NOMO-1 (cell line): Measurements from ENCODE around the gene CATSPERD.

Source experiments
- DNase-seq, 2 experiments: peaks; one replicate each; lab custom pipeline; 2025; ENCODE audit not compliant: unreplicated experiment in 2 of 2; lab: John Stamatoyannopoulos, UW

Gene CATSPERD

DNA sequence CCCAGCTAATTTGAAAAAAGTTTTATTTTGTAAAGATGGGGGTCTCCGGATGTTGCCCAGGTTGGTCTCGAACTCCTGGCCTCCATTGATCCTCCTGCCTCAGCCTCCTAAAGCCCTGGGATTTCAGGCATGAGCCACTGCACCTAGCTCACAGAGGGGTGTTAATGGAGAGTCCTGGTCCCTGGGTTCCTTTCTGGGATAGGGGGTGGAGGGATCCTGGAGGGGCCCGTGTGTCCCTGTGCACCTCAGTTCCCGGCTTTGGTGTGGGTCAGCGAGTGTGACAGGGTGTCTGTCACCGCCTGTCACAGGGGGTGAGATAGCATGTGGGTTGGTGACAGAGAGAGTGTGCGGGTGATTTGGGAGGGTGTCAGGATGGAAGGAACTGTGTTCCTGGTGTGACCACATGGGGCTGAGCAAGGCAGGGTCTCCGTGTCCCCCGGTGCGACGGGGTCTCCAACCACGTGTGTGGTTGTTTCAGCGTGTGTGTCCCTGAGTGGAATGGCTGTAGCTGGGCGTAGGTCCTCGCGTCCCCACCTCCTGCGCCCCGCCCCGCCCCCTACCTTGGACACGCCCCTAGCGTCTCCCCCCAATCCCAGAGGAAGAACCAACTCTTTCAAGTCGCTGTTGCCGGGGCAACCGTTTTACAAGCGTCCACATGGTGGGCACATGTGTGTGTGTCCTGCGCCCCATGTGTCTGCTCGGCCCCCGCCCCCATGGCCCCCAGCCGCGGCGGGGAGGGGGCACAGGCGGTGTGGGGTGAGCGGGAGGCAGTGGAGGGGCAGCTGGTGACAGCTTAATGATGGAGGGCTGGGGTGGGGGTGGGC, 81.6 kb downstream of the CATSPERD start:
- DNase-seq = no peak

DNA sequence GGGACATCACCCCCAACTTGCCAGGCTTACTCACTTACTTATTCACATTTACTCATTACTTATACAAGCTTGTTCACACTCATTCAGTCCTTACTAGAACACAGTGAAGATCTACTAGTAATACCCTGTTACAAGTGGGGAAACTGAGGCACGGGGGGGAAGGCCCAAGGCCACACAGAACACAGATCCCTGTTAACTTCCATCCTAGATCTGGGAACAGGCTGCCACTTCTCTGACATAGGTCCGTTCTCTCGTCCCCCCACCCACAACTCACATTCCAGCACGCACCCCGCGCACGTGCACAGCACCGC, 83.0 kb downstream of the CATSPERD start:
- DNase-seq = peak in 1 of 2 experiments; percentile 10

DNA sequence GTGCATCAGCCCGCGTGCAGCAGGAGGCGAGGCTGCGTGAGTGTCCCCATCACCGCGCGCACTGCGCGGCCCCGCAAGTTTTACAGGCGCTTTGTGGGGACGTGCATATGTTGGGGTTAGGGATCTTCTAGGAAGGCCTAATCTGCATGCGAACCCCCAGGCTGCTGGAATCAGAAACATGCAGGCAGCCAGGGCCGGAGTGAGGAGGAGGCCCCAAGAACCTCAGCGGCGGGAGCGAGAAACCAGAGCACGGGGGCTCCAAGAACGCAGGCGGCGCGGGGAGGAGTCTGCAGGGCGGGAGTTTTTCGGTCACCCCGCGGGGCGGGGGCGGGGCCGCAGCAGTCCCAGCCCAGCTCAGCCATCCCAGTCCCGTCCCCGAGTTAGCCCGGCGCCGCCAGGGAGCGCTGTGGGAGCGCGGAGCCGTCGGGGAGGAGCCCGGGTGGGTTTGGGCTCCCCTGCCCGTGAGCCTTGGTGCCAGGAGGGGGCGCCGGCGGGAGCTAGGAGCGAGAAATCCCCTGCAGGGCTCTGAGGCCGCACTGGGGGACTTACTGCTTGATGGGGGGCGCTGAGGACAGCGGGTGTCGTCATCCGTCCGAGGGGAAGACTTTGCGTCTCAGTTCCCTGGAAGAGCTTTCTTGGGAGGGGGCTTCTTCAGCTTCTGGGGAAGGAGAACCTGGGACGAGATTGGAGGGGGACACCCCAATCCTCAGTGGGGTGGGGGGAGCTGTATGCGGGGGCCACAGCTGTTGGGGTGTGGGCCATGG, 83.5 kb downstream of the CATSPERD start:
- DNase-seq = peak; percentile 92 to 94

DNA sequence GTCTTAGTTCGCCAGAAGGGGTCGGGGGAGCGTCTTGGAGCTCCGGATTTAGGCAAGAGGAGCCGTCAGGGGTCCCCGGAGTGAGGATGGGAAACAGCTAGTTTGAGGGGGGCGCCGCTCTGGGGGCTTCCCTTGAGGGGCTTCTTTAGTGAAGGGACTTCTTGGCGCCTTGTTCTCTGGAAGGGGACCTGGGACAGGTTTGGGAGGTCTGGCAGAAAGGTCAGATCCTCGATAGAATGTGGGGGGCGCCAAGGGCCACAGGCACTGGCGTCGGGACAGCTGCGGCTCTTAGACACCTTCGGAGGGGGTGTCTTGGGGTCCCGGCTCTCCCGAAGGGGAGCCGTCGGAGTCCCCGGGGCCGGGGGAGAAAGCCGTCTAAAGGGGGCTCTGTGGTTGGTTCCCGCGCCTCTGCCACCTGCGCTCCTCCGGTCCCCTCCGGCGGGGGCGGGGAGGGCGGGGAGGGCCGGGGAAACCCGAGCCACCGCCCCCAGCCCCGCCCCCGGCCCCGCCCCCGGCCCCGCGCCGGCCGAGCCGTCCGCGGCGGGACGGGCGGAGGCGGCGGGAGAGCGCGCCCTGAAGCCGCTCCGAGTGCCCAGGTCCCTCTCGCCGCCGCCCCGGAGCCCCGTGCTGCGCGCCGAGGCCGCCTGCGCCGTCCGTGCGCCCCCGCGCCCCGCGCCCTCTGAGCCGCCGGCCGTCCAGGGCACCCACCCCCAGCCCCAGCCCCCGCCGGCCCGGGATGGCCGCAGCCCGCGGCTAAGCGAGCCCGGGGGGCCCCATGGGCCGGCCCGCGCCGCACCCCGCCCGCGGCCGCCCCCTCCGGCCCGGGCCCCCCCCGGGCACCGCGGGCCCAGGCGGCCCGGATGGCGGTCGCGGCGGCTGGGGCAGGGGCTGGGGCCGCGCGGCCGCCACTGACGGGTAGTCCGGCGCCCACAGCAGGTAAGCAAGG, 84.4 kb downstream of the CATSPERD start, which contains the start of gene NRTN:
Gene NRTN (plus strand): TSS at position 552 of the 946 bp plus-strand sequence. CDS start 19,099 bp downstream, outside the sequence.
- DNase-seq = no peak

DNA sequence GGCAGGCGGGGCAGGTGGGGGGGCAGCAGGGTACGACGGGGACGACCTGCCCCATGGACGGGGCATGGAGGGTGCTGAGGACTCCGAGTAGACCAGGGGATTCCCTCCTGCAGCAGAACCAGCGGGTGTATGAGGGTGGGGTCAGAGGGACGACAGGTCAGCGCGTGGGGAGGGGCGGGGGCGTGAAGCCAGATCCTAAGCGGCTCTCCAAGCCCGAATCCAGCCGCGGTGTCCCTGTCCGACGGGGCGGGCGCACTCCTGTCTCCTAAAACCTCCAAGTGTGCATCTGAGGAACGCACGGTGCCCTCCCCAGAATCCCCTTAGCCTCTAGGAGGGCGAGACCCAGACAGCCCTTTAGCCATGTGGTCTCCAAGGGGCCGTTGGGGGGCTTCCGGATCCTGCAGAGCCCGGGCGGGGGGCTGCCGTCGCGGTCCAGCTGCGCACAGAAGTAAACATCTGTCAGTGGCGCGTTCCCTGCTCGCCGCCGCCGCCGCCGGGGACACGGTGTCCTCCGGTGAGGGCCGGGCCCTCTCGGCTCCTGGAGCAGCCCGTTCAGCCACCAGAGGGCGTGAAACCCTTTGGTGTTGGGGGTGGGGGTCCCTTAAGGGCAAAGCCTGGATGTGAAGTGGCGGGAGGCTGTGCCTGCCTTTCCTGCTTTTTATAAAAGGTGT, 85.2 kb downstream of the CATSPERD start:
- peak; percentile 26 to 46 for DNase-seq

- no peak for DNase-seq
These were observed 85.7 kb downstream of the CATSPERD start for GRCh38 chr19:5806133-5806489.

DNA sequence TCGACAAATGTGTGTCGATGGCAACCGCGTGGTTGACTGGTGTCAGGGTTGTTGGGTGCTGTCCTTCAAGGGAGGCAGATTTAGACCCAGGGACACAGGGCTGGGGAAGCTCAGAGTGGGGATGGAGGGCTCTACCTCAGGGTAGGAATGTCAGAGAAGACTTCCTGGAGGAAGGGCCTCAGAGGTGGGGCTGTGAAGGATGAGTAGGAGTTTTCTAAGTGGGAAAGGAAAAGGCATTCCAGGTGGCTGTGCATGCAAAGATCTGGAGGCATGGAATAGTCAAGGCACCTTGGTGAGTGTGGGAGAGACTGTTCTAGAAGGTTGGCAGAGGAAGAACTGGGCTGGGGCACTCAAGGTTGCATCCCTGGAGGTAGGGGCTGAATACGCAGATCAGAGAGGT, 86.5 kb downstream of the CATSPERD start:
- no peak for DNase-seq

- DNase-seq = no peak
These were observed 87.8 kb downstream of the CATSPERD start for GRCh38 chr19:5808120-5808816.

- peak; percentile 44 to 58 for DNase-seq
These were observed 88.6 kb downstream of the CATSPERD start for GRCh38 chr19:5809053-5809452.

DNA sequence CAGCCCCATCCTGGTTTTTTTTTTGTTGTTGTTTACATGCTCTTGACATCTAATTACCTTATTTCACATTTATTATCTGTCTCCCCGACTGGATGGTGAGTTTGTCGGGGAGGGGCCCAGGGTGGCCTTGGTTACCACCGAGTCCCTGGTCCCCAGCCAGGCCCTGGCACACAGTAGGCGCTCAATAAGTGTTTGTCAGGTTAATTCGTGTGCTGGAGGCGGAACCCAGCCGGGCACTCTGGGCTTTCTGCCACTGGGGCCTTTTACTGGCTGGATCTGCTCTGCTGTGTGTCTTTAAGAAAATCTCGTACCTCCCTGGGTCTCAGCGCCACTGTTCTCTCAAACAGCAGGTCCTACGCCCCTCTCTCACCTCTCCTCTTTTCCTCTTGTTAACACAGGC, 89.0 kb downstream of the CATSPERD start:
- no peak for DNase-seq

DNA sequence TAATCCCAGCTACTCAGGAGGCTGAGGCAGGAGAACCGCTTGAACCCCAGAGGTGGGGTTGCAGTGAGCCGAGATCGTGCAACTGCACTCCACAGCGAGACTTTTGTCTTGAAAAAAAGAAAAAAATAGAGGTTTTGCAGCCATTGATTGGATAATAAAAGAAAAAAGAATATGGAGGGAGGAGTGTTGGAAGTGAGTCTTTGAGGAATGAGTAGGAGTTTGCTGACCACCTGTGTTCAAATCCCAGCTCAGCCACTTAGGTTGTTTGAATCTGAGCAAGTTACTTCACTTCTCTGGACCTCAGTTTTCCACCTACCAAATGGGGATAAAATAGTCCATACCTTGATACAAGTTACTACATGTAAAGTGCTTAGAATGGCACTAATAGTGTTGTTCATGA, 90.7 kb downstream of the CATSPERD start:
- no peak for DNase-seq

GRCh38 chr19:5814123-5814851, 93.8 kb downstream of the CATSPERD start:
- no peak for DNase-seq

DNA sequence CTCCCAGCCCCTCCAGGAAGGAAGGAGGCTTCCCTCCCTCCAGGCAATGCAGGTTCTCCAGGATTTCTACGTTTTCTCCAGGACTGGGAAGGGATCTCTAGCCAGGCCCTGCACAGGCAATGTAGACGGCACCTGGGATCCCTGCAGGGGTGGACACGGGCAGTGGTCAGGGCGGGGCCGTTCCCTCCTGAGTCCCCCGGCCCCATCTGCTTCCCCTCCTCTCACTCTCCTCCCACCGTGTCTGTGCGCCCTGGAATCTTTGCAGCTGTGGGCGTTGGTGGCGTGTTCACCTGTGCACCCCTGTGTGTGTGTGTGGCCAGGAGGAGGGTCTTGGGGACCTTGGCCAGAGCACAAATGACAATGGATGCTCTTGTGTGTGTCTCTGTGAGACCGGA, 94.4 kb downstream of the CATSPERD start:
- no peak for DNase-seq

DNA sequence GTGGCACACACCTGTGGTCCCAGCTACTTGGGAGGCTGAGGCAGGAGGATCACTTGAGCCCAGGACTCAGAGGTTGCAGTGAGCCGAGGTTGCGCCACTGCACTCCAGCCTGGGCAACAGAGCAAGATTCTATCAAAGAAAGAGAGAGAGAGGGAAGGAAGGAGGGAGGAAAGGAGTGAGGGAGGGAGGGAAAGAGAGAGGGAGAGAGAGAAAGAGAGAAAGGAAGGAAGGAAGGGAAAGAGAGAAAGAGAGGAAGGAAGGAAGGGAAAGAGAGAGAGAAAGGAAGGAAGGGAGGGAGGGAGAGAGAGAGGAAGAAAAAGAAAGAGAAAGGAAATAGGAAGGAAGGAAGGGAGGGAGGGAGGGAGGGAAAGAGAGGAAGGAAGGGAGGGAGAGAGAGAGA, 96.8 kb downstream of the CATSPERD start:
- no peak for DNase-seq

GRCh38 chr19:5818594-5818993, 98.2 kb downstream of the CATSPERD start:
- no peak for DNase-seq

- no peak for DNase-seq
These were observed 100.3 kb downstream of the CATSPERD start for GRCh38 chr19:5820785-5821184.

GRCh38 chr19:5821521-5822180, 101.2 kb downstream of the CATSPERD start:
- DNase-seq = no peak

DNA sequence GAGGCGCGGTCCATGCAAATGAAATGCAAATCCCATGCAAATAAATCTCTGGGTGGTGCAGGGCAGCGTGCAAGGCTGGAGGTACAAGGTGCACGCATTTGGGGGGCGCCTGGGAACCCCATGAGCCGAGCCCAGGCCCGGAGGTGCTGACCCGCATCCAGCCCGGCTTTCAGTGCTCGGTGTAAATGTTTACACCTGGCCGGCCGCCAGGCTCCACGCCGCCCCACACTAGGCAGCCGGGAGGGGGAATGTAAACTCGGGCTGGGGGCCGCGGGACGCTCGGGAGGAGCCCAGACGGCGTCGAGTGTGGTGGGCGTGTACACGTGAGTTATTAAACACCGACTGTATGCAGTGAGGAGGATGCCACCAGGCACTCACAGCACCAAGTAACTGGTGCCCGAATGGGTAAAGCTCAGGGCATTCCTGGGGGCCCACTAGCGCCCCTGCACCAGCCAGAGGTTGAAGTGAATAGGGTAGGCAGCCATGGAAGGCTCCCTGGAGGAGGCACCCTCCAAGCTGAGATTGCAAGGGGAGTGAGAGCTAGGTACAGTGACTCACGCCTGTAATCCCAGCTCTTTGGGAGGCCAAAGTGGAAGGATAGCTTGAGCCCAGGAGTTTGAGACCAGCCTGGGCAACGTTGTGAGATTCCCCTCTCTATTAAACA, 101.9 kb downstream of the CATSPERD start:
- no peak for DNase-seq
